GM23338 (cell line): Measurements from ENCODE around the gene RAB27B.

Source experiments
- CTCF ChIP-seq, 2 experiments: fragments of 200-600 bp in 1 of 2; sonication (generic) in 1 of 2; conservative IDR thresholded peaks; 2 replicates each; pipeline versions ENCODE4 v1.5.1 to v1.6.1; 2016 to 2017; ENCODE audit warnings: antibody characterized with exemption in 2 of 2, low read depth in 2 of 2, mild to moderate bottlenecking in 2 of 2, moderate library complexity in 1 of 2
- EZH2 ChIP-seq: fragments of 200-600 bp; sonication (generic); IDR thresholded peaks from one replicate; pipeline ENCODE4 v1.8.0; 2017; ENCODE audit warnings: antibody characterized with exemption, mild to moderate bottlenecking, low read depth; ENCODE audit not compliant: unreplicated experiment
- EZH2phosphoT487 ChIP-seq: fragments of 200-600 bp; sonication (generic); IDR thresholded peaks from one replicate; pipeline ENCODE4 v1.8.1; 2018; ENCODE audit warnings: antibody characterized with exemption; ENCODE audit not compliant: unreplicated experiment
- REST ChIP-seq: IDR thresholded peaks from one replicate; pipeline ENCODE4 v1.6.1; 2018; ENCODE audit warnings: antibody characterized with exemption; ENCODE audit not compliant: unreplicated experiment

DNA sequence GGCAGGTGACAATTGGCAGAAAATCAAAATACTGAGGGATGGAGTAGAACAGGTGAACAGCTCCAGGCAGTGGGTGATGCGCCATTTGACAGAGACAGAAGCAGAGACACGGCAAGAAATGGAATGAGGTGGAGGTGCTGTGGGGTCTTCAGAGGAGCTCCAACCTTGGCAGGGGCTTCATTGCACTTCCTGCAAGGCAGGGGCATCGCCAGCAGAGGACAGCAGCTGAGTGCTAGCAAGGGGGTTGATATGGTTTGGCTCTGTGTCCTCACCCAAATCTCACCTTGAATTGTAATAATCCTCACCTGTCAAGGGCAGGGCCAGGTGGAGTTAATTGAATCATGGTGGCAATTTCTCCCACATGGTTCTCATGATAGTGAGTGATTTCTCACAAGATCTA lies 88.2 kb downstream of the RAB27B start:
- peak in 1 of 2 experiments; percentile 65; a peak in 3 of 4 replicates for TF ChIP-seq CTCF (conservative IDR thresholded peaks at IDR 0.05; ENCODE audit: low read depth in 2 of 2)
- TF ChIP-seq REST, result no peak
- no peak for TF ChIP-seq EZH2phosphoT487
- TF ChIP-seq EZH2, result no peak
